ENCODE results near the gene TBC1D22A. TPM values are rescaled to one million over a fixed set of nuclear protein-coding genes. Genes with fewer than 3 reads are reported as not detected.

The TBC1D22A gene
- total and polyA plus RNA-seq, 9 of the 15 experiments (the other 6 are each of a cell fraction or from before 2014, with no cell fraction given), result 0.20 to 11.5 (median 5.2) TPM

DNA sequence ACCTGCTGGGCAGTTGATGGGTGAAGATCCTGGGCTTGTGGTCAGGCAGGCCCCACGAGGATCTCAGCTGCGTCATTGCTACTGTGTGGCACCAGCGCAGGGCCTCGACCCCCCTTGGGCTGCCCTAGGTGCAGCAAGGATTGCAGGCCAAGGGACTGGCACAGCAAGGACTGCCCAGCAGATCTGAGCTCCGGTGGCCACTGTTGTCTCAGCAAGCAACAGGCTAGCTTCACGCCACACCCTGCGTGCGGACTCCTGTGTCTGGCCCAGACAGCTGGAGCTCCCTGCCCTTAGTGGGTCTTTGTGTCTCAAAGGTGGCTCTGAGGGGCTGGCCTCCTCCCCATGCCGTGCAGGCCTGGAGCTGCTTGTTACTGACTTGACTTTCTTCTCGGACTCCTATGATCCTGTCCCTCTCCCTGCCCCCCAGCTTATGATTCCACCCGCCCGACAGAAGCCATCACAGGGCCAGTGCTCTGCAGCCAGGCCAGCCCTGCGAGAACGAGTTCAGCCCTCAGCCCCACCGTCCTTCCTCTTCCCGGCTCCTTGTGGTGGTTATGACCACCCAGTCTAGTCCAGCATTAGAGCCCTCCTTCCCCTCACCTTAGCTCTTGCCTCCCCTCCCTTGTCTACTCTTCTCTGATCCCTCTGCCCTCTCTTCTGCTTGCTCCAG is 295.6 kb downstream of the TBC1D22A start:
- CTCF ChIA-PET (ENCODE audit: low intra/inter-chr PET ratio), result no interaction called here
- no TSS peak for BruUV-seq (replicated peaks)
- no peak for ATAC-seq

DNA sequence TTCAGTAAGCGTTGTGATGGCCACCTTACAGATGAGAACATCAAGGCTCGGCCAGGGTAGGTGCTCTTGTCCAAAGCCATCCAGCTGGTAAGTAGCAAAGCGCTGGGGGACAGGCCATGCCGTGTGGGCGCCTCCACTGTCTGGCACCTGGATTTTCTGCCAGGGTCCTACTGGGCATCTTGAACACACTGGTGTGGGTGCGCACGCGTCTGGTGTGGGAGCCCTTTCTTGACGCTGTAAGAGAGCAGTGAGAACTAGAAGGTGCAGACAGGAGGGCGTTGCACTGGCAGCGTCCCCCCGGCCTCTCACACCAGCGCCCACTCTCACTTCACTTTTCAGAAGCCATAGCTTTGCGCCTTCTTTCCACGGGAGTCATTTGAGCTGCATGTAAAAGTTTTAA is 296.6 kb downstream of the TBC1D22A start:
- WGBS (ENCODE audit: insufficient coverage, low coverage, missing lambda C conversion rate), result 87% methylated on average over 12 of the region's 15 CpGs
- TF ChIP-seq, protein P1, sequence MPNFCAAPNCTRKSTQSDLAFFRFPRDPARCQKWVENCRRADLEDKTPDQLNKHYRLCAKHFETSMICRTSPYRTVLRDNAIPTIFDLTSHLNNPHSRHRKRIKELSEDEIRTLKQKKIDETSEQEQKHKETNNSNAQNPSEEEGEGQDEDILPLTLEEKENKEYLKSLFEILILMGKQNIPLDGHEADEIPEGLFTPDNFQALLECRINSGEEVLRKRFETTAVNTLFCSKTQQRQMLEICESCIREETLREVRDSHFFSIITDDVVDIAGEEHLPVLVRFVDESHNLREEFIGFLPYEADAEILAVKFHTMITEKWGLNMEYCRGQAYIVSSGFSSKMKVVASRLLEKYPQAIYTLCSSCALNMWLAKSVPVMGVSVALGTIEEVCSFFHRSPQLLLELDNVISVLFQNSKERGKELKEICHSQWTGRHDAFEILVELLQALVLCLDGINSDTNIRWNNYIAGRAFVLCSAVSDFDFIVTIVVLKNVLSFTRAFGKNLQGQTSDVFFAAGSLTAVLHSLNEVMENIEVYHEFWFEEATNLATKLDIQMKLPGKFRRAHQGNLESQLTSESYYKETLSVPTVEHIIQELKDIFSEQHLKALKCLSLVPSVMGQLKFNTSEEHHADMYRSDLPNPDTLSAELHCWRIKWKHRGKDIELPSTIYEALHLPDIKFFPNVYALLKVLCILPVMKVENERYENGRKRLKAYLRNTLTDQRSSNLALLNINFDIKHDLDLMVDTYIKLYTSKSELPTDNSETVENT (CRISPR knock-in tag; IDR thresholded peaks at IDR 0.05), result no peak
- no peak for TF ChIP-seq LEF1 (IDR thresholded peaks at IDR 0.05)
- TF ChIP-seq SMARCA4 (IDR thresholded peaks at IDR 0.05), result no peak
- no peak for TF ChIP-seq RFX5 (IDR thresholded peaks at IDR 0.05; ENCODE audit: low read depth, low read length)
- TF ChIP-seq, protein P2, sequence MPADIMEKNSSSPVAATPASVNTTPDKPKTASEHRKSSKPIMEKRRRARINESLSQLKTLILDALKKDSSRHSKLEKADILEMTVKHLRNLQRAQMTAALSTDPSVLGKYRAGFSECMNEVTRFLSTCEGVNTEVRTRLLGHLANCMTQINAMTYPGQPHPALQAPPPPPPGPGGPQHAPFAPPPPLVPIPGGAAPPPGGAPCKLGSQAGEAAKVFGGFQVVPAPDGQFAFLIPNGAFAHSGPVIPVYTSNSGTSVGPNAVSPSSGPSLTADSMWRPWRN (IDR thresholded peaks at IDR 0.05; ENCODE audit: low read depth), result no peak
- TF ChIP-seq, protein P3, sequence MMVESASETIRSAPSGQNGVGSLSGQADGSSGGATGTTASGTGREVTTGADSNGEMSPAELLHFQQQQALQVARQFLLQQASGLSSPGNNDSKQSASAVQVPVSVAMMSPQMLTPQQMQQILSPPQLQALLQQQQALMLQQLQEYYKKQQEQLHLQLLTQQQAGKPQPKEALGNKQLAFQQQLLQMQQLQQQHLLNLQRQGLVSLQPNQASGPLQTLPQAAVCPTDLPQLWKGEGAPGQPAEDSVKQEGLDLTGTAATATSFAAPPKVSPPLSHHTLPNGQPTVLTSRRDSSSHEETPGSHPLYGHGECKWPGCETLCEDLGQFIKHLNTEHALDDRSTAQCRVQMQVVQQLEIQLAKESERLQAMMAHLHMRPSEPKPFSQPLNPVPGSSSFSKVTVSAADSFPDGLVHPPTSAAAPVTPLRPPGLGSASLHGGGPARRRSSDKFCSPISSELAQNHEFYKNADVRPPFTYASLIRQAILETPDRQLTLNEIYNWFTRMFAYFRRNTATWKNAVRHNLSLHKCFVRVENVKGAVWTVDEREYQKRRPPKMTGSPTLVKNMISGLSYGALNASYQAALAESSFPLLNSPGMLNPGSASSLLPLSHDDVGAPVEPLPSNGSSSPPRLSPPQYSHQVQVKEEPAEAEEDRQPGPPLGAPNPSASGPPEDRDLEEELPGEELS (CRISPR knock-in tag; IDR thresholded peaks at IDR 0.05; ENCODE audit: borderline replicate concordance), result no peak

More for the DNA sequence above, 295.6 kb downstream of the TBC1D22A start:
- H3K27me3 ChIP-seq (ENCODE audit: control insufficient read depth in 2 of 2, insufficient read depth in 2 of 2, low read length in 2 of 2), result no peaks in the 10 kb centered on the region
- no peaks in the 10 kb centered on the region for H3K36me3 ChIP-seq (ENCODE audit: control insufficient read depth, insufficient read depth, low read length)
- H3K9ac ChIP-seq (ENCODE audit: insufficient read depth in 1 of 2, low read depth in 2 of 2, low read length in 2 of 2), result no peak overlapping the region; a peak in 1 of 4 replicates
- H3K4me3 ChIP-seq, result no peak overlapping the region
- TF ChIP-seq ZNF124 (CRISPR knock-in tag; IDR thresholded peaks at IDR 0.05) (no peak), ZNF717 (CRISPR knock-in tag; IDR thresholded peaks at IDR 0.05) (no peak), ZNF561 (CRISPR knock-in tag; conservative IDR thresholded peaks at IDR 0.05) (no peak)
- no peaks in the 10 kb centered on the region for H4K20me1 ChIP-seq (replicated peaks; ENCODE audit: control insufficient read depth, insufficient read depth, low read length)
- H3K79me2 ChIP-seq (ENCODE audit: control insufficient read depth, insufficient read depth, low read length), result no peaks in the 10 kb centered on the region
- H3K4me2 ChIP-seq (ENCODE audit: insufficient read depth, low read length), result no peak overlapping the region
- in situ Hi-C loops (cut with MboI) (no loop called here), intact Hi-C loops (cut with micrococcal nuclease) (no loop called here)
- 94% methylated on average over 8 of the region's 16 CpGs for WGBS (ENCODE audit: insufficient coverage, low coverage, missing lambda C conversion rate)
- H3K9me1 ChIP-seq (ENCODE audit: control insufficient read depth, insufficient read depth, low read length), result no peaks in the 10 kb centered on the region
- H2AFZ ChIP-seq (ENCODE audit: low read depth, low read length), result no peak overlapping the region
- DNase-seq (ENCODE audit: extremely low read depth in 1 of 4, low spot score in 3 of 4) (no peak), FAIRE-seq (no peak)
- H3K4me1 ChIP-seq (replicated peaks in 1 of 2; ENCODE audit: control insufficient read depth in 2 of 2, insufficient read depth in 2 of 2, low read length in 2 of 2), result peaks cover 0 to 4% of the 10 kb centered on the region in 2 experiments; a peak in 2 of 5 replicates
- no peak overlapping the region for H3K27ac ChIP-seq (ENCODE audit: extremely low read depth, low read depth, low read length)
- no peaks in the 10 kb centered on the region for H3K9me3 ChIP-seq (replicated peaks; ENCODE audit: control insufficient read depth, insufficient read depth, low read depth, low read length)
- POLR2A ChIA-PET, result interaction anchor here (0.7 kb wide), 1 partner anchor 56 kb away, joined by 3 read pairs; no protein-coding TSS in a partner anchor

More for the DNA sequence above, 296.6 kb downstream of the TBC1D22A start:
- no peak for DNase-seq (ENCODE audit: extremely low read depth in 1 of 4, low spot score in 3 of 4)
- H3K9ac ChIP-seq (ENCODE audit: insufficient read depth in 1 of 2, low read depth in 2 of 2, low read length in 2 of 2), result no peak overlapping the region
- no peak for FAIRE-seq
- CTCF ChIA-PET (ENCODE audit: low intra/inter-chr PET ratio), result no interaction called here
- H3K27ac ChIP-seq (ENCODE audit: extremely low read depth, low read depth, low read length), result no peak overlapping the region
- H3K4me1 ChIP-seq (replicated peaks in 1 of 2; ENCODE audit: control insufficient read depth in 2 of 2, insufficient read depth in 2 of 2, low read length in 2 of 2), result no peaks in the 10 kb centered on the region
- no peak overlapping the region for H2AFZ ChIP-seq (ENCODE audit: low read depth, low read length)
- no peaks in the 10 kb centered on the region for H3K9me1 ChIP-seq (ENCODE audit: control insufficient read depth, insufficient read depth, low read length)
- H3K9me3 ChIP-seq (replicated peaks; ENCODE audit: control insufficient read depth, insufficient read depth, low read depth, low read length), result no peaks in the 10 kb centered on the region
- no peaks in the 10 kb centered on the region for H3K79me2 ChIP-seq (ENCODE audit: control insufficient read depth, insufficient read depth, low read length)
- H4K20me1 ChIP-seq (replicated peaks; ENCODE audit: control insufficient read depth, insufficient read depth, low read length), result no peaks in the 10 kb centered on the region
- ATAC-seq, result no peak
- in situ Hi-C loops (cut with MboI), result no loop called here
- BruUV-seq (replicated peaks), result no TSS peak
- POLR2A ChIA-PET, result interaction anchor here (0.6 kb wide), 1 partner anchor 482 kb away, joined by 3 read pairs; no protein-coding TSS in a partner anchor
- H3K36me3 ChIP-seq (ENCODE audit: control insufficient read depth, insufficient read depth, low read length), result no peaks in the 10 kb centered on the region
- no peak overlapping the region for H3K4me2 ChIP-seq (ENCODE audit: insufficient read depth, low read length)
- intact Hi-C loops (cut with micrococcal nuclease), result no loop called here
- H3K4me3 ChIP-seq, result no peak overlapping the region
- H3K27me3 ChIP-seq (ENCODE audit: control insufficient read depth in 2 of 2, insufficient read depth in 2 of 2, low read length in 2 of 2), result no peaks in the 10 kb centered on the region

Measured in K562 (cell line).